ENCODE data around the gene EXOC6B.

EXOC6B gene

GRCh38 chr2:72166279-72166678 lies 659.6 kb downstream of the EXOC6B start:
- no peak for DNase-seq (ENCODE audit: low spot score)

- DNase-seq (ENCODE audit: low spot score), result no peak
Measured at GRCh38 chr2:72165792-72166191, 660.0 kb downstream of the EXOC6B start.

GRCh38 chr2:72162574-72162973 lies 663.3 kb downstream of the EXOC6B start:
- DNase-seq (ENCODE audit: low spot score), result no peak

GRCh38 chr2:72159211-72159993 lies 666.4 kb downstream of the EXOC6B start:
- no peak for DNase-seq (ENCODE audit: low spot score)

GRCh38 chr2:72157871-72158771 lies 667.7 kb downstream of the EXOC6B start:
- no peak for DNase-seq (ENCODE audit: low spot score)

- DNase-seq (ENCODE audit: low spot score), result no peak
Measured at GRCh38 chr2:72156872-72157271, 669.0 kb downstream of the EXOC6B start.

- DNase-seq (ENCODE audit: low spot score), result no peak
Measured at GRCh38 chr2:72155737-72156136, 670.1 kb downstream of the EXOC6B start.

- DNase-seq (ENCODE audit: low spot score), result no peak
Measured at GRCh38 chr2:72155151-72155550, 670.7 kb downstream of the EXOC6B start.

GRCh38 chr2:72154386-72154975 lies 671.4 kb downstream of the EXOC6B start:
- DNase-seq (ENCODE audit: low spot score), result no peak

- no peak for DNase-seq (ENCODE audit: low spot score)
Measured at GRCh38 chr2:72153924-72154323, 671.9 kb downstream of the EXOC6B start.

GRCh38 chr2:72153026-72153791 lies 672.6 kb downstream of the EXOC6B start:
- DNase-seq (ENCODE audit: low spot score), result no peak

- no peak for DNase-seq (ENCODE audit: low spot score)
Measured at GRCh38 chr2:72150861-72151356, 674.9 kb downstream of the EXOC6B start.

GRCh38 chr2:72150157-72150860 lies 675.5 kb downstream of the EXOC6B start:
- DNase-seq (ENCODE audit: low spot score), result peak; percentile 62

GRCh38 chr2:72149556-72150156 lies 676.2 kb downstream of the EXOC6B start:
- no peak for DNase-seq (ENCODE audit: low spot score)

GRCh38 chr2:72148837-72149555 lies 676.8 kb downstream of the EXOC6B start:
- DNase-seq (ENCODE audit: low spot score), result no peak

- no peak for DNase-seq (ENCODE audit: low spot score)
Measured at GRCh38 chr2:72148003-72148836, 677.6 kb downstream of the EXOC6B start.

- no peak for DNase-seq (ENCODE audit: low spot score)
Measured at GRCh38 chr2:72147303-72147971, 678.4 kb downstream of the EXOC6B start, which contains the start of gene CYP26B1. CYP26B1 (minus strand) TSS chr2:72147862; CDS start chr2:72147834, 28 bp downstream.
